Frontal cortex (tissue), 4 donors: ENCODE data around the gene UGT1A10. TPM values are rescaled to one million over a fixed set of nuclear protein-coding genes. Genes with fewer than 3 reads are reported as not detected.

Source experiments
- DNase-seq, 2 donors: peaks; one replicate each; pipeline ENCODE4 v3.0.0; 2012; ENCODE audit warnings: low spot score in 2 of 2
- FAIRE-seq: peaks from 2 replicates; lab custom pipeline; 2012; peaks lifted over from hg19 to GRCh38; lab: Jason Lieb, UNC
- total RNA-seq: library from RNA; depleted of rRNA; stranded (reverse); fragments of >200 nt; gene quantifications from one replicate; pipeline ENCODE4 v1.2.3, GENCODE V29; 2014
- donor health status: control.
- donor health status: control.
- donor health status: control.

UGT1A10 gene
- total RNA-seq, 1 donor from 2014 or later = not detected

- DNase-seq (no peak), FAIRE-seq (no peak)
Measured at GRCh38 chr2:233761040-233761769, 125.0 kb downstream of the UGT1A10 start.

DNA sequence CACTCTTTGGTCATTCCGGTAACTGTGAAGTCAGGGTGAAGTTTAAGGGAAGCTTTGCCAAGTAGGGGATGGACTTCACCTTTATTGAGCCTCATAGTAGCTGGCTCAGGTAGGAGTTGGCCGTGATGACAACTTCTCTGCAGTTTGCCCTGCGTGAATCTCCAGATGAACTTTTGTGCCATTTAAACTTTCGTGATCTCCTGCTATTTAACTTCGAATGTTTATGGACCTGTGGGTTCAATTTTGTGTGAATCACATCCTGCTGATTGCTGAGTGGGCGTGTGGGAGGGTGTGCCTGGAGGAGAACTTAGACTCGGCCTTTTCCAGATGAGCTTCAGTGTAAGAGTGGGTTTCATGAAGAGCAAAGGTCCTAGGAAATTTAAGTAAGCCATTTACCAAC lies 128.0 kb downstream of the UGT1A10 start:
- no peak for FAIRE-seq

GRCh38 chr2:233764761-233765160 lies 128.5 kb downstream of the UGT1A10 start:
- FAIRE-seq (no peak), DNase-seq (no peak)

More for the DNA sequence above, 128.0 kb downstream of the UGT1A10 start:
- DNase-seq = no peak

GRCh38 chr2:233766416-233766815 lies 130.2 kb downstream of the UGT1A10 start:
- FAIRE-seq = no peak

DNA sequence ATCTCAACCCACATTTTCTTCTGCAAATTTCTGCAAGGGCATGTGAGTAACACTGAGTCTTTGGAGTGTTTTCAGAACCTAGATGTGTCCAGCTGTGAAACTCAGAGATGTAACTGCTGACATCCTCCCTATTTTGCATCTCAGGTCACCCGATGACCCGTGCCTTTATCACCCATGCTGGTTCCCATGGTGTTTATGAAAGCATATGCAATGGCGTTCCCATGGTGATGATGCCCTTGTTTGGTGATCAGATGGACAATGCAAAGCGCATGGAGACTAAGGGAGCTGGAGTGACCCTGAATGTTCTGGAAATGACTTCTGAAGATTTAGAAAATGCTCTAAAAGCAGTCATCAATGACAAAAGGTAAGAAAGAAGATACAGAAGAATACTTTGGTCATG lies 131.8 kb downstream of the UGT1A10 start:
- no peak for FAIRE-seq
- no peak for DNase-seq

More at GRCh38 chr2:233766416-233766815, 130.2 kb downstream of the UGT1A10 start:
- no peak for DNase-seq

DNA sequence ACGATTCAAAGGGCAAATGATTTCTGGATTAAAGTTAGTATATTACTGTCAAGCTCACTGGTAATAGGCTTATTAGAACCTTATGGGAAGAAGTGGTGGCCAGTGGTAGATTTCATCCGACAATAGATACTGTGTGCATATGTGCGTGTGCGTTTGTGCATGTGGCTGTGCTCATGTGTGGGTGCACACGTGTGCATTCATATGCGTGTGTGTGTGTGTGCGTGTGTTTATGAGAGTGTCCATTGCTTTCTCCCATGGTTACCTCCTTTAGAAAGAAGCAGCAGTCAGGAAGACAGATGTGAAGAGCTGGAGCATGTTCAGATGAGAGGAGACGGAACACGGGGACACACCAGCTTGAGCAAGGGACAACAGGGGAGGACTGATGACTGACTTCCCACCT lies 133.0 kb downstream of the UGT1A10 start:
- FAIRE-seq = no peak
- no peak for DNase-seq

DNA sequence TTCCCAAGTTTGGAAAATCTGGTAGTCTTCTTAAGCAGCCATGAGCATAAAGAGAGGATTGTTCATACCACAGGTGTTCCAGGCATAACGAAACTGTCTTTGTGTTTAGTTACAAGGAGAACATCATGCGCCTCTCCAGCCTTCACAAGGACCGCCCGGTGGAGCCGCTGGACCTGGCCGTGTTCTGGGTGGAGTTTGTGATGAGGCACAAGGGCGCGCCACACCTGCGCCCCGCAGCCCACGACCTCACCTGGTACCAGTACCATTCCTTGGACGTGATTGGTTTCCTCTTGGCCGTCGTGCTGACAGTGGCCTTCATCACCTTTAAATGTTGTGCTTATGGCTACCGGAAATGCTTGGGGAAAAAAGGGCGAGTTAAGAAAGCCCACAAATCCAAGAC lies 135.9 kb downstream of the UGT1A10 start:
- DNase-seq (no peak), FAIRE-seq (no peak)

DNA sequence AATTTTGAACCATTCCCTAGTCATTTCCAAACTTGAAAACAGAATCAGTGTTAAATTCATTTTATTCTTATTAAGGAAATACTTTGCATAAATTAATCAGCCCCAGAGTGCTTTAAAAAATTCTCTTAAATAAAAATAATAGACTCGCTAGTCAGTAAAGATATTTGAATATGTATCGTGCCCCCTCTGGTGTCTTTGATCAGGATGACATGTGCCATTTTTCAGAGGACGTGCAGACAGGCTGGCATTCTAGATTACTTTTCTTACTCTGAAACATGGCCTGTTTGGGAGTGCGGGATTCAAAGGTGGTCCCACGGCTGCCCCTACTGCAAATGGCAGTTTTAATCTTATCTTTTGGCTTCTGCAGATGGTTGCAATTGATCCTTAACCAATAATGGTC lies 136.3 kb downstream of the UGT1A10 start:
- no peak for DNase-seq

GRCh38 chr2:233773854-233774253 lies 137.6 kb downstream of the UGT1A10 start:
- FAIRE-seq = no peak
- DNase-seq = no peak

More for the DNA sequence above, 136.3 kb downstream of the UGT1A10 start:
- no peak for FAIRE-seq

DNA sequence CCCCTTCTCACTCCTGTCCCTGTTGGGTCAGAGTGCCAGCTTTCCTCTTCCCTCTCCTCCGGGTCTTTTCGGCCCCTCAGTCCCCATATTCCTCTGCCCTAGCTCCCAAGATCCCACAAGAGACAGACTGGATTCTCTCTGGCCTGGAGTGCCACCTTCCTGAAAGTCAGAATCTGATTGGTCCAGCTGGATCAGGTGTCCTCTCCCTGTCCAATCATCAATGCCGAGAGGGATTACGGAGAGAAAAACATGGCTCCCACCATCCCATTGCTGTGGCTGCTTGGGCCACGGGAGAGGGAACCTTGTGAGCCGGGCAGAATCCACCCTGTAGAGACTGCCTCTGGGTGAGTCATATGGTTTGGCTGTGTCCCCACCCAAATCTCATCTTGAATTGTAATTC lies 139.2 kb downstream of the UGT1A10 start:
- DNase-seq (no peak), FAIRE-seq (no peak)

- FAIRE-seq (no peak), DNase-seq (no peak)
Measured at GRCh38 chr2:233778030-233778429, 141.8 kb downstream of the UGT1A10 start, which contains the start of gene MROH2A. TSS of gene MROH2A (plus strand) at chr2:233778330. CDS start at chr2:233779359, 1,029 bp downstream.

DNA sequence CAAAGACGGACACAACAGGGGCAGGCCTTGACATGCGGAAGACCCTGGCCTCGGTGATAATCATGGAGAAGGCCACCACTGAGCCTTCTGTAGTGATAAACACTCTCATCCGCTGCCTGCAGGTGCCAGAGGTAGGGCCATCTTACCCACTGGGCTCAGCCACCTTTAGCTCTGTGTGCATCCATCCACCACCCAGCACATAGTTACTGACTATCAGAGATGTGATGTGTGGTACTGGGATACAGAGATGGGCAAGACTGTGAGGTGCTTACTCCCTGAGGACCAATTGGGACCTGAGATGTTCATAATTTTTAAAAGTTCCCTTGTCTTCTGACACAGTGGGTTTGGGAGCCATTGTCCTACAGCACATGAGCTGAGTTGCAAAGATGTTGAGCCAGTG lies 143.5 kb downstream of the UGT1A10 start:
- FAIRE-seq (no peak), DNase-seq (no peak)

GRCh38 chr2:233780771-233781170 lies 144.5 kb downstream of the UGT1A10 start:
- DNase-seq (no peak), FAIRE-seq (no peak)

- FAIRE-seq (no peak), DNase-seq (no peak)
Measured at GRCh38 chr2:233789554-233789953, 153.3 kb downstream of the UGT1A10 start.

DNA sequence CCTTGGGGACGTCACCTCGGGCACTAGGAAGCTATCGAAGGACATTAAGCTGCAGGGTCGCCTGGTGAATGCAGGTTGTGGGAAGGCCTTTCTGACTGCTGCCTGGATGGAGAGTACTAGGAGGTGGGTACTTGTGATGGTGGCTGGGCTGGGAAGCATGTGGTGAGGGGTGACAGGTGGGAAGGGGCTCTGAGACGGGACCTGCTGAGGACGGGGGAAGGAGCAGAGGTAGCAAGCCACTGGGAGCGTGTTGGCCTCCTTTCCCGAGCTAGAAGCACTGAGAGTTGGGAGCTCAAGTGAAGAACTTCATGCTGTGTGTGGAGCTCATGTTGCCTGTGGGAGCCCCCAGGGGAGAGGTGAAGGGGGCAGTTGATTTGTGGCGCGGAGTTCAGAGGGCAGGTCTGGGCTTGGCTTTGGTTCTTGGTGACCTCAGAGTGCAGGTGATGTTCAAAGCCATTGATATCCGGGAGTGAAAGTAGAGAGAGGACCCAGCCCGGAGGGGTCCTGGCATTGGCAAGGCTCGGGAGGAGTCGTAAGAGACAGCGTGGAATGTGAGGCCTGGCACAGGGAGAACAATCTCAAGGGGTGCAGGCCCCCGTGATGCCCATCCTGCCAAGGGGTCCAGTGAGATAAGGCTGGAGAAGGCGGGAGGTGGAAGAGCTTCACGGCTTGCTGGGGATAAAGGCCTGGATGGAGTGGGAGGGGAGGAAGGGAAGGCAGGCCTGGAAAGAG lies 155.1 kb downstream of the UGT1A10 start:
- DNase-seq = no peak
- no peak for FAIRE-seq

GRCh38 chr2:233791883-233792329 lies 155.7 kb downstream of the UGT1A10 start:
- FAIRE-seq (no peak), DNase-seq (no peak)

DNA sequence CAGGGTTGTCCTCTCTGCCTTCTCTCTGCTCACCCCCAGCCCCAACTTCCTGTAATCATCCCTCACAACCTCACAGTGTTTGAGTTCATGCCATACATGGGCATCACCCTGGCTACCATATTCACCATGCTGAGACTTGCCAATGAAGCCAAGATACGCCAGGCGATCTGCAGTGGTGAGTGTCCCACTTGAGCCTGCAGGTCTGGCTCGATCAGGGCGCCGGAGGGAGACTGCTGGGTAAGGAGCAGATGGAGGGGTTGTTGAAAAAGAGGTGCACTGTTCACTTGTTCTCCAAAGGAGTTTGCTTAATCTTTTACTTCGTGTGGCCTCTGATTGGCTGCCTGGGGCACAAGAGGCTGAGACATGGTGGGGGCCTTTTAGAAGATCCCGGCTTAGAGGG lies 156.5 kb downstream of the UGT1A10 start:
- FAIRE-seq (no peak), DNase-seq (no peak)

- no peak for FAIRE-seq
- DNase-seq = no peak
Measured at GRCh38 chr2:233793465-233794127, 157.3 kb downstream of the UGT1A10 start.

- no peak for DNase-seq
Measured at GRCh38 chr2:233794128-233794658, 157.9 kb downstream of the UGT1A10 start.

DNA sequence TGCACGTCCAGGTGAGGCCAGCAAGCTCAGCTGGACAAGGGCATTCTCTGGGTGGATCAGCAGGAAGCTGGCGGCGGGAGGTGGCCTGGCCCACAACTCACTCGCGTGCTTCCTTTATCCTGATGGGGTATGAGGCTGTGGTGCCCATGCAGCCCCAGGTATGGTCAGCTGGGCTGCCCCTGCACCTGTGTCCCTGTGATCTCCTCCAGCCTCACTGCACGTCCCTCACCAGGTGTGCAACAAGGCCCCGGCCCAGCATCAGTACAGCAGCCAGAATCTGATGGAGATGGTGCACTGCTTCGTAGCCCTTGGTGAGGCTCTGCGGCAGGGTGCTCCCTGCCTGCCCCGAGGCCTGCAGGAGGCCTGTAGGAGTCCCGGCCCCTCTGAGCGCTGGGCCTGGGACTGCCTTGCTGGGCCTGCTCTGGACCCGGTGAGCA lies 159.5 kb downstream of the UGT1A10 start:
- FAIRE-seq = no peak

More at GRCh38 chr2:233794128-233794658, 157.9 kb downstream of the UGT1A10 start:
- FAIRE-seq = no peak

More for the DNA sequence above, 159.5 kb downstream of the UGT1A10 start:
- no peak for DNase-seq
